ENCODE results near the gene FURIN.
"Not testable (repeated sequence)": the region's sequence is repeated elsewhere in the genome, so short reads cannot be mapped to it uniquely, and the experiment has no call there.

Gene FURIN

GRCh38 chr15:90866161-90866715 is 2.1 kb upstream of the FURIN start:
- DNase-seq, result no peak
- in situ Hi-C loops (cut with MboI; ENCODE audit: low pct_unique_long_range_greater_than_20kb, low sequenced_read_pairs), result no loop called here

DNA sequence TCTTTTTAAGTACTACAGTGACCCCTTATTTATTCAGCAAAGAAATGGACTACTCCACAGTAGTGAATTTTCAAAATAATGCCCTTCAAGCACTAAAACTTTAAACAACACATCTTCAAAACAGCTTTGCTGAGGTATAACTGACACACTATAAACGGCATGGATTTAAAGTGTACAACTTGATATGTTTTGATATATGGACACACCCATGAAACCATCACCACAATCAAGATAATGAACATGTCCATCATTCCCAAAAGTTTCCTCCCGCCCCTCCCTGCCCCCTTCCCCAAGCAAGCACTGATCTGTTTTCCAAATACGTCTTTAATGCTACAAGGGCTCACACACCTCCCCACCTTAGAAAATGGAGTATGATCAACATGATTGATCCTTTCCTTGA is 1.6 kb upstream of the FURIN start:
- in situ Hi-C loops (cut with MboI; ENCODE audit: low pct_unique_long_range_greater_than_20kb, low sequenced_read_pairs), result no loop called here
- DNase-seq, result no peak

GRCh38 chr15:90869140-90869541 is 753 bp downstream of the FURIN start:
- in situ Hi-C loops (cut with MboI; ENCODE audit: low pct_unique_long_range_greater_than_20kb, low sequenced_read_pairs), result no loop called here
- no peak for DNase-seq

DNA sequence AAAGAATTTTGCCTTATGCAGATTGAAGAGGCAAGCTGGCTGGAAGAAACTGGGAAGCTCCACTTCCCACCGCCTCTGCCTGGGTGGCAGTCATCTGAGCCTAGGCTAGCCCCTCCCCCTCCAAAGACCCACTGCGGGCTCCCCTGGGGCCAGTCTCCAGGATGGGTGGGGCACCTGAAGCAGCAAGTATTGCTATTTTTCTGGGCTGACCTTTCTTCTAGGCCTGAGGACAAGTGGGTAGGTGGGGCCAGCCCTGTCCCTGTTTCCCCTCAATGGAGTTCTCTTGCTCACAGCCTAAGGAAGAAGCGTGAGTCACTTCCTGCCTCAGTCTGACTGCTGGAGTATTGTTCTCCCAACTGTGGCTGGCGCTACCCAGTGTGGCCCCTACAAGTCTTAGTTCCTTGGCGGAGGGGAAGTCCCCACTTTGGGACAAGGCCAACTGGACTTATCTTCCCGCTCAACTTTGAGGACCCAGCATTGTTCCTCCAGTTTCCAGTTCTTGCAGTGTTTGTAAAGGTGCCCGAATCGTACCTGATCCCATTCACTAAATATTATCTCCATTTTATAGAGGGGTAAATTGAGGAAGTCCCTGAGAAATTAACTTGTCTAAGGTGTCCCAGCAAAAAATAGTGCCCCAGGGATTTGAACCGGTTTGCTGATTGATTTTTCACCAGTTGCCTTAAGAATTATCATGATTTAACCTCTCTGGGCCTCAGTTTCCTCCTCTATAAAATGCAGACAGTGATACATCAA is 1.4 kb downstream of the FURIN start:
- in situ Hi-C loops (cut with MboI; ENCODE audit: low pct_unique_long_range_greater_than_20kb, low sequenced_read_pairs), result no loop called here
- peak; percentile 91 for DNase-seq

DNA sequence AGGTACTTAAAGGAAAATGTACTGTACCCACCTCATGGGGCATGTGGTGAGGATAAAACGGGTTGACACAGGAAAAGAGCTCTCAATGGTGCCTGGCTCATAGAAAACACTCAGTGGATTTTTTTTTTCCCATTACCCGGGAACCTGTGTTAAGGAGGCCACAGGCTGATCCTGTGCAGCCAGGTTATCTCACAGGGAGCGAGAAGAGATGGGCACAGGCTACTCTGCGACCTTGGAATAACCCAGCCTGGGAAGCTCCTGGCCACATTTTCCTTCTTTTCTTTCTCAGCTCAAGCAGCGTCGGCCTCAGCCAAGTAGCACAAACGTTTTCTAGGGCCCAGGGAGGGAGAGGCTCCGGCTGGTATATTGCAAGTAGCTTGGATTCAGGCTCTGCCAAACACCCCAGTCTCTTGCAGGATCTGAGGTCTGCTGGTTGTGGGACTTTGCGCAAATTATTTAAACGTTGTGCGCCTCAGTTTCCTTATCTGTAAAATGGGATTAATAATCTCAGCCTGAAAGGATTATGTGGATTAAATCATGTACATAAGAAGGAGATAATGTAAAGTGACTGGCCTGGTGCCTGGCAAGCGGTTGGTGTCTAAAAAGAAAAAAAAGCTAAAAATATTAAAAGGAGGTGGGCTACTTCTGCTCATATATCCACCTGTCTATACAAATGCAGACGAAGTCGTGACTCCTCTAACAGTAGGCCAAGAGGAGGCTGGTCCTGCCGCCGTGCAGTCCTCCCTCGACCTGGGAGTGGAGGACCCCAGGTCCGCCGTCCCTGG is 2.2 kb downstream of the FURIN start:
- peak; percentile 48 for DNase-seq

DNA sequence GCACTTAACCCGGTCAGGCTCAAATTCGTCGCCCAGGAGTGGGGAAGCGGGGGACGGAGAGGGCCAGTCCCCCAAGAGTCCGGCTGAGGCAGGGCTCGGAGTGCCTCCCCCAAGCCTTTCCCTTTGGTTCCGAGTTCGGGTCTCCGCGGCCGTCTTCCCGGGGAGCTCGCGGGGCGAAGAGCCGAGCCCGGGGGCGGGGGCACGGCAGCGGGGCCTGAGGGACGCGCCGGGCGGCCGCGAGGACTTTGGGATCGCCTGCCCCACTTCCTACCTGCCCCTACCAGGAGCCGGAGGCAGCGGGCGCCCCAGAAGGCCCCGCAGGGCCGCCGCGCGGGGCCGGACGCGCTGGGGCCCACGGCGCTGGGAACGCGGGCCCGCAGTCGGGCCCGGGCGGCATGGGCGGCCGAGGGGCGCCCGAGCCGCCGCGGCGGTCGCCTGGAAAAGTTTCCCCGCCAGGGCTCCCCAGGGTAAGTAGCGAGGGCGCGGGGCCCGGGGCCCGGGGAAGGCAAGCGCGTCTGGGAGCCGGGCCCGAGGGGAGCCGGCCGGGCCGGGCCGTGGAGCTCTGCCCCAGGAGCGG is 2.8 kb downstream of the FURIN start:
- no peak for DNase-seq
- in situ Hi-C loops (cut with MboI; ENCODE audit: low pct_unique_long_range_greater_than_20kb, low sequenced_read_pairs), result no loop called here

More for the DNA sequence above, 2.2 kb downstream of the FURIN start:
- in situ Hi-C loops (cut with MboI; ENCODE audit: low pct_unique_long_range_greater_than_20kb, low sequenced_read_pairs), result no loop called here

DNA sequence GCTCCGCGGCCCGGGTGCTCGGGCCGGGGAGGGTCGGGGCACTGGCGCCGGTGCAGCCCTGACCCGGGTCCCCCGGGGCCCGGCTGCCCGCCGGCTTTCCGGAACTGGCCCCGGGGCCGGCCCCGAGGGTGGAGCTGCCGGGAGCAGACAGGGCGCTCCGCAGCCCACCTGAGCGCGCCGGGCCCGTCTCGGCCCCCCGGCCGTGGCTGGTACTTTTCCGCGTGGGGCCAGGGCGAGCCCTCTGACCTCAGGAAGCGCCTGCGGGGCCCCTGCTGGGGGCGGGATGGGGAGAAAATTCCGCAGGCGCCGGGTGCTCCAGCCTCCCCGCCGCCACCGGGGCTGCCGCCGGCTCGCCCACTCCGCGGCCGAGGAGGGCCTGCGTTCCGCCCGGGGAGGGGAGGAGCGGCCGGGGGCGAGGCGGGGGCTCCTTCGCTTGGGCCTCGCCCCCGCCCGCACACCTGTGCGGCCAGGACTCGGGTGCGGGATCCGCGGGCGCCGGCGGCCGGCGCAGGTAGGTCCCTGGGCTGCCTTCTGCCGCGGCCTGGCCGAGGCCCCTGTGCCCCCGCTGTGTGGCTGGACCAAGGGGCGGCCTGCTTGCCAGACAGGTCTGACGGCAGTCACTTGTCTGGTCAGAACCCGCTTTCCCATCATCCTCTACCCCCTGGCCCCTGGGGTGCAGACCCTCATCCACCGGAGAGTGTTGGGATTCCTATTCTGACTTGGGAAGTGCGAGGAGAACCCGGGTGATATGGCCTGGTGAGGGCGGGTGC is 3.5 kb downstream of the FURIN start:
- in situ Hi-C loops (cut with MboI; ENCODE audit: low pct_unique_long_range_greater_than_20kb, low sequenced_read_pairs), result no loop called here
- DNase-seq, result no peak

- peak; percentile 26 for DNase-seq
- in situ Hi-C loops (cut with MboI; ENCODE audit: low pct_unique_long_range_greater_than_20kb, low sequenced_read_pairs), result no loop called here
Observed at GRCh38 chr15:90872486-90873184, 4.2 kb downstream of the FURIN start.

GRCh38 chr15:90873488-90873997 is 5.2 kb downstream of the FURIN start:
- DNase-seq, result no peak
- in situ Hi-C loops (cut with MboI; ENCODE audit: low pct_unique_long_range_greater_than_20kb, low sequenced_read_pairs), result no loop called here

GRCh38 chr15:90873998-90874605 is 5.7 kb downstream of the FURIN start:
- DNase-seq, result peak; percentile 45
- in situ Hi-C loops (cut with MboI; ENCODE audit: low pct_unique_long_range_greater_than_20kb, low sequenced_read_pairs), result no loop called here

DNA sequence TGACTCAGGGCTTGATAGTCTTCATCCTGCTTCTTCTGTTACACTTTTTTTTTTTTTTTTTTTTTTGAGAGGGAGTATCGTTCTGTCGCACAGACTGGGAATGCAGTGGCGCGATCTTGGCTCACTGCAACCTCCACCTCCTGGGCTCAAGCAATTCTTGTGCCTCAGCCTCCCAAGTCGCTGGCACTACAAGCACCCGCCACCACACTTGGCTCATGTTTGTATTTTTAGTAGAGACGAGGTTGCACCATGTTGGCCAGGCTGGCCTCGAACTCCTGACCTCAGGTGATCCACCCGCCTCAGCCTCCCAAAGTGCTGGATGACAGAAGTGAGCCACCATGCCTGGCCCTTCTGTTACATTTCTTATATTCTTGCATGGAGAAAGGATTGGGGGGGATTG is 6.6 kb downstream of the FURIN start:
- in situ Hi-C loops (cut with MboI; ENCODE audit: low pct_unique_long_range_greater_than_20kb, low sequenced_read_pairs), result loop anchor here (25.0 kb wide), 1 partner anchor 238 kb away; no protein-coding TSS in a partner anchor
- not testable (repeated sequence) for DNase-seq

GRCh38 chr15:90875549-90875981 is 7.2 kb downstream of the FURIN start:
- in situ Hi-C loops (cut with MboI; ENCODE audit: low pct_unique_long_range_greater_than_20kb, low sequenced_read_pairs), result loop anchor here (25.0 kb wide), 1 partner anchor 238 kb away; no protein-coding TSS in a partner anchor
- DNase-seq, result no peak

GRCh38 chr15:90876046-90876445 is 7.7 kb downstream of the FURIN start:
- in situ Hi-C loops (cut with MboI; ENCODE audit: low pct_unique_long_range_greater_than_20kb, low sequenced_read_pairs), result loop anchor here (25.0 kb wide), 1 partner anchor 239 kb away; no protein-coding TSS in a partner anchor
- DNase-seq, result no peak

DNA sequence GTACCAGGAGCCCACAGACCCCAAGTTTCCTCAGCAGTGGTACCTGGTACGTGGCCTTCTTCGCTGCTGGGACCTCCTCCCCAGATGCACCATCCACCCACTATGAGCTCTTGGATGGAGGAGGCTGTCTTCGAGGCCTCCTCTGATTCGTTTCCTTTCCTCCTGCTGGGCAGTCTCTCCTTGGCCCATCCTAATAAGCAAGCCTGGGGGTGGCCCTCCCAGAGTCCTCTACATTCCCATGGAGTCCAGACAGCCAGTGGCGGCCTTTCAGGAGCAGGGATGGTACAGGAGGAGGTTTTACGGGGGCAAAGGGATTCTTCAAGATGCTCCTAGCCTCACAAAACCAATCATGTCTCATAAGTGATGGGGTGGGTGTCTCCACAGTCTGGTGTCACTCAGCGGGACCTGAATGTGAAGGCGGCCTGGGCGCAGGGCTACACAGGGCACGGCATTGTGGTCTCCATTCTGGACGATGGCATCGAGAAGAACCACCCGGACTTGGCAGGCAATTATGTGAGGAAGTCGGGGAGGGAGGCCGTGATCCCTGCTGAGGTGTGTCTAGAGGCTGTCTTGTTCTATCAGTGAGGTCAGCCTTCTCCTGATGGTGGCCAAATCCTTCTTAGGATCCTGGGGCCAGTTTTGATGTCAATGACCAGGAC is 8.3 kb downstream of the FURIN start:
- in situ Hi-C loops (cut with MboI; ENCODE audit: low pct_unique_long_range_greater_than_20kb, low sequenced_read_pairs), result loop anchor here (25.0 kb wide), 1 partner anchor 239 kb away; no protein-coding TSS in a partner anchor
- no peak for DNase-seq

DNA sequence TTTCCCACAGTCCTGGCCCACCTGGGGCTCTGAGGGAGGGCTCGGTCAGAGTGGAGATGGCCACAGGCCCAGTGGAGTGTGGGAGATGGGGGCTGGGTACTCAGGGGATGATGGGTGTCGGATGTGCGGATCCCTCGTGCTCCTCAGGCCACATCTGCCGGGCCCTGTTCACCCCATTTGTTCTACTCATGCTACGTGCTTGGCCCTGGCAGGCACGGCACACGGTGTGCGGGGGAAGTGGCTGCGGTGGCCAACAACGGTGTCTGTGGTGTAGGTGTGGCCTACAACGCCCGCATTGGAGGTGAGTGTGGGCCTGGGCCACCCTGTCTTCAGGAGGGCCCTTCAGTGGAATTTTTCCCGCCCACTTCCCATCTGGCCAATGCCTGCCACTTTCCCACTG is 8.9 kb downstream of the FURIN start:
- in situ Hi-C loops (cut with MboI; ENCODE audit: low pct_unique_long_range_greater_than_20kb, low sequenced_read_pairs), result loop anchor here (25.0 kb wide), 1 partner anchor 240 kb away; no protein-coding TSS in a partner anchor

GRCh38 chr15:90877996-90878395 is 9.6 kb downstream of the FURIN start:
- DNase-seq, result no peak
- in situ Hi-C loops (cut with MboI; ENCODE audit: low pct_unique_long_range_greater_than_20kb, low sequenced_read_pairs), result loop anchor here (25.0 kb wide), 1 partner anchor 241 kb away; no protein-coding TSS in a partner anchor

More for the DNA sequence above, 8.9 kb downstream of the FURIN start:
- no peak for DNase-seq

- in situ Hi-C loops (cut with MboI; ENCODE audit: low pct_unique_long_range_greater_than_20kb, low sequenced_read_pairs), result loop anchor here (25.0 kb wide), 1 partner anchor 241 kb away; no protein-coding TSS in a partner anchor
- no peak for DNase-seq
Observed at GRCh38 chr15:90878660-90879059, 10.3 kb downstream of the FURIN start.
